Nucleus accumbens (tissue), 56 donors: Measurements from ENCODE around the gene MCM6.
"Not testable (repeated sequence)": the region's sequence is repeated elsewhere in the genome, so short reads cannot be mapped to it uniquely, and the experiment has no call there.

ENCODE experiments used
- DNase-seq, 56 donors: peaks; one replicate each; lab custom pipeline; 2025; lab: John Stamatoyannopoulos, UW

Gene MCM6

GRCh38 chr2:135876066-135876711, at the start of gene MCM6:
MCM6 (minus strand) TSS chr2:135876443; CDS start chr2:135876365, 78 bp downstream.
- peak; percentile 60 to 97 (median 89) for DNase-seq

- no peak for DNase-seq
Measured at GRCh38 chr2:135925571-135925970, 49.3 kb upstream of the MCM6 start.

GRCh38 chr2:135916207-135916606, 40.0 kb upstream of the MCM6 start:
- DNase-seq, result no peak

- no peak for DNase-seq
Measured at GRCh38 chr2:135914485-135914884, 38.2 kb upstream of the MCM6 start.

GRCh38 chr2:135913727-135914365, 37.6 kb upstream of the MCM6 start:
- DNase-seq, result peak in 2 of 56 donors; percentile 6 to 39

GRCh38 chr2:135909976-135910375, 33.7 kb upstream of the MCM6 start:
- no peak for DNase-seq

GRCh38 chr2:135905679-135906078, 29.4 kb upstream of the MCM6 start:
- DNase-seq, result no peak

- DNase-seq, result no peak
Measured at GRCh38 chr2:135904341-135904989, 28.2 kb upstream of the MCM6 start.

GRCh38 chr2:135903650-135904049, 27.4 kb upstream of the MCM6 start:
- no peak for DNase-seq

GRCh38 chr2:135899567-135899966, 23.3 kb upstream of the MCM6 start:
- DNase-seq, result no peak

GRCh38 chr2:135898234-135898786, 22.1 kb upstream of the MCM6 start:
- no peak for DNase-seq

GRCh38 chr2:135894930-135895329, 18.7 kb upstream of the MCM6 start:
- no peak for DNase-seq

- DNase-seq, result no peak
Measured at GRCh38 chr2:135893374-135893794, 17.1 kb upstream of the MCM6 start.

- no peak for DNase-seq
Measured at GRCh38 chr2:135890835-135891234, 14.6 kb upstream of the MCM6 start.

GRCh38 chr2:135890149-135890548, 13.9 kb upstream of the MCM6 start:
- DNase-seq, result no peak

GRCh38 chr2:135888587-135888986, 12.3 kb upstream of the MCM6 start:
- DNase-seq, result not testable (repeated sequence)

- DNase-seq, result no peak
Measured at GRCh38 chr2:135885709-135886108, 9.5 kb upstream of the MCM6 start.

GRCh38 chr2:135882415-135882814, 6.2 kb upstream of the MCM6 start:
- DNase-seq, result no peak

- DNase-seq, result not testable (repeated sequence)
Measured at GRCh38 chr2:135876770-135877169, 527 bp upstream of the MCM6 start.

- peak in 22 of 56 donors; percentile 12 to 55 (median 42) for DNase-seq
Measured at GRCh38 chr2:135875491-135876065, 665 bp downstream of the MCM6 start.

GRCh38 chr2:135874777-135875365, 1.4 kb downstream of the MCM6 start:
- no peak for DNase-seq
